Naive thymus-derived CD8-positive, alpha-beta T cell (primary cell): ENCODE measurements around the gene BABAM2. TPM values are rescaled to one million over a fixed set of nuclear protein-coding genes. Genes with fewer than 3 reads are reported as not detected.
A peak's percentile ranks its signal among the peaks of the same experiment; 100 is the strongest.
"Not testable (repeated sequence)": the region's sequence is repeated elsewhere in the genome, so short reads cannot be mapped to it uniquely, and the experiment has no call there.

ENCODE experiments used
- ATAC-seq, 2 donors: fragments of 150-1000 bp; cut with Tn5 transposase in 1 of 2; sonication (Bioruptor Pico), chemical (Tn5 transposase) in 1 of 2; 1 replicate in 1 of 2; 2 replicates in 1 of 2; pipeline ENCODE4 v1.10.0; 2021; ENCODE audit warnings: mild to moderate bottlenecking in 2 of 2, moderate library complexity in 2 of 2
- POLR2A ChIA-PET: fragments of 350-600 bp; sonication (Branson Sonifier 250); formaldehyde crosslinking; loops from one replicate; lab custom pipeline; 2021; ENCODE audit warnings: antibody characterized with exemption; lab: Charles Lee
- DNase-seq, 10 donors: peaks; one replicate each; pipeline versions ENCODE4 v3.0.0 to v3.0.0-alpha.2; 2020 to 2022
- H3K27ac Mint-ChIP-seq, 10 donors: one replicate each; pipeline ENCODE4 v1.8.0; 2020 to 2022; ENCODE audit warnings: mild to moderate bottlenecking in 10 of 10, mixed read lengths in 10 of 10, moderate library complexity in 4 of 10, inconsistent platforms in 1 of 10
- H3K27me3 Mint-ChIP-seq, 5 donors: one replicate each; pipeline ENCODE4 v1.8.0; 2021 to 2022; ENCODE audit warnings: mixed read lengths in 5 of 5
- H3K36me3 Mint-ChIP-seq, 3 donors: one replicate each; pipeline ENCODE4 v1.8.0; 2020 to 2022; ENCODE audit warnings: mixed read lengths in 3 of 3, mild to moderate bottlenecking in 2 of 3, inconsistent platforms in 1 of 3
- H3K4me1 Mint-ChIP-seq, 4 donors: one replicate each; pipeline ENCODE4 v1.8.0; 2021 to 2022; ENCODE audit warnings: mixed read lengths in 4 of 4
- H3K4me3 Mint-ChIP-seq, 10 donors: one replicate each; pipeline ENCODE4 v1.8.0; 2020 to 2022; ENCODE audit warnings: mild to moderate bottlenecking in 10 of 10, mixed read lengths in 10 of 10, moderate library complexity in 6 of 10, inconsistent platforms in 1 of 10
- H3K9me3 Mint-ChIP-seq, 9 donors: one replicate each; pipeline ENCODE4 v1.8.0; 2020 to 2022; ENCODE audit warnings: mixed read lengths in 9 of 9, mild to moderate bottlenecking in 3 of 9, inconsistent platforms in 1 of 9, moderate library complexity in 1 of 9
- polyA plus RNA-seq, 3 donors: library from polyadenylated mRNA; unstranded; fragments of 300-500 nt; fragmentation: Illumina TruSeq; gene quantifications; one replicate each; pipeline ENCODE4 v1.2.3, GENCODE V29; 2021
- total RNA-seq, 8 experiments: library from RNA in 2 of 8; stranded (reverse) in 2 of 8; gene quantifications; one replicate each; pipeline ENCODE4 v1.2.3 and lab custom pipeline; 2021 to 2026

BABAM2 gene
- total and polyA plus RNA-seq, 5 experiments from 2014 or later, result 29.6 to 60.2 (median 50.5) TPM

DNA sequence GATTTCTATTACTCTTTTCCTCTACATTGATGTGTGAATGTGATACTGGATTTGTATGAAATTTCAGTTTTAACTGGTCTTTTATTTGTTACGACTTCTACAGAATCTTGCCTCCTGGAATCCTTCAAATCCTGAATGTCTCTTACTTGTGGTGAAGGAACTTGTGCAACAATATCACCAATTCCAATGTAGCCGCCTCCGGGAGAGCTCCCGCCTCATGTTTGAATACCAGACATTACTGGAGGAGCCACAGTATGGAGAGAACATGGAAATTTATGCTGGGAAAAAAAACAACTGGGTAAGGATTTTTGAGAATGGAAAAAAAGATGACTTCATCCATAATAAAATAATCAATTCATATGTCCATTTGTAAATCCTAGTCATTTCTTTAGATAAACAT lies 134.6 kb downstream of the BABAM2 start:
- no peak for ATAC-seq
- H3K27me3 Mint-ChIP-seq, result no peaks in the 10 kb centered on the region
- no peak overlapping the region for H3K27ac Mint-ChIP-seq
- peaks cover 0 to 5% (median 0%) of the 10 kb centered on the region in 4 donors for H3K4me1 Mint-ChIP-seq
- no peak for DNase-seq
- peaks cover 0 to 4% (median 0%) of the 10 kb centered on the region in 9 donors for H3K9me3 Mint-ChIP-seq
- peaks cover 28 to 48% (median 38%) of the 10 kb centered on the region in 3 donors for H3K36me3 Mint-ChIP-seq
- no peak overlapping the region for H3K4me3 Mint-ChIP-seq
- POLR2A ChIA-PET, result no interaction called here

DNA sequence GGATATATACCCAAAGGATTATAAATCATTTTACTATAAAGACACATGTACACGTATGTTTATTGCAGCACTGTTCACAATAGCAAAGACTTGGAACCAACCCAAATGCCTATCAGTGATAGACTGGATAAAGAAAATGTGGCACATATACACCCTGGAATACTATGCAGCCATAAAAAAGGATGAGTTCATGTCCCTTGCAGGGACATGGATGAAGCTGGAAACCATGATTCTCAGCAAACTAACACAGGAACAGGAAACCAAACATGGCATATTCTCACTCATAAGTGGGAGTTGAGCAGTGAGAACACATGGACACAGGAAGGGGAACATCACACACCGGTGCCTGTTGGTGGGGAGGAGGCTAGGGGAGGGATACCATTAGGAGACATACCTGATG lies 135.7 kb downstream of the BABAM2 start:
- ATAC-seq, DNase-seq, H3K27ac Mint-ChIP-seq, H3K9me3 Mint-ChIP-seq, POLR2A ChIA-PET, H3K4me1 Mint-ChIP-seq, H3K27me3 Mint-ChIP-seq, H3K4me3 Mint-ChIP-seq: not testable (repeated sequence)
- H3K36me3 Mint-ChIP-seq, result peaks cover 28 to 55% (median 36%) of the 10 kb centered on the region in 3 donors

DNA sequence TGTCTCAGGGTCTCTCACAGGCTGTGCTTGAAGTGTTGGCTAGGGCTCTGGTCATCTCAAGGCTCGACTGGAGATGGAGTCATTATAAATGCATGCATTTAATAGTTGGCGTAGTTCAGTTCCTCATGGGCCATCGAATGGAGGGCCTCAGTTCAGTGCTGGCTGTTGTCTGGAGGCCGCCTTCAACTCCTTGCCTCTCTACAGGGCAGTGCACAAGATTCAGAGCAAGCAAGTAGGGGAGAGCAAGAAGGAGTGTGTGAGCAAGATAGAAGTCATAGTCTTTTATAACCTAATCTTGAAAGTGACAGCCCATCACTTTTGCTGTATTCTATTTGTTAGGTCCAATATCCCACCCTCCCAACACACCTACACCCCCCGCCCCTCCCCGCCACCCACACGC lies 137.5 kb downstream of the BABAM2 start:
- DNase-seq, result no peak
- Mint-ChIP-seq H3K27me3 (no peaks in the 10 kb centered on the region), H3K27ac (peak overlapping the region in 1 of 10 donors; percentile 12), H3K9me3 (peaks cover 0 to 4% (median 0%) of the 10 kb centered on the region in 9 donors), H3K4me3 (no peak overlapping the region), H3K36me3 (peaks cover 28 to 52% (median 39%) of the 10 kb centered on the region in 3 donors), H3K4me1 (no peaks in the 10 kb centered on the region)
- POLR2A ChIA-PET, result no interaction called here
- ATAC-seq, result no peak

DNA sequence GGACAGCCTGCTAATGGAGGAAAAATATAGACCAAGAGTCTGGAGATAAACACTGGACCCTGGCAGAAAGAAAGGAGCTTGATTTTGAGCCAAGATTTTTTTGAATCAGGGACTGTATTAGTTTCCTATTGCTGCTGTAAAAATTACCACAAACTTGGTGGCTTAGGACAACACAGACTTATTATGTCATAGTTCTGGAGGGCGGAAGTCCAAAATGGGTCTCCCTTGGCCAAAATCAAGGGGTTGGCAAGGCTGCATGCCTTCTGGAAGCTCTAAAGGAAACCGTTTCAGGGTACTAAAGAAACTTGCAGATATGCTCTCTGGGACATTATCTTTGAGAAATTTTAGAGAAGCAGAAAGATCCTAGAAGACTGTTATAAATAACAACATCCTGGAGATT lies 140.1 kb downstream of the BABAM2 start:
- POLR2A ChIA-PET, result no interaction called here
- no peak for DNase-seq
- Mint-ChIP-seq H3K27me3 (no peaks in the 10 kb centered on the region), H3K4me3 (no peak overlapping the region), H3K36me3 (peaks cover 21 to 34% (median 32%) of the 10 kb centered on the region in 3 donors), H3K4me1 (peaks cover 0 to 6% (median 2%) of the 10 kb centered on the region in 4 donors), H3K9me3 (peaks cover 0 to 4% (median 0%) of the 10 kb centered on the region in 9 donors), H3K27ac (no peak overlapping the region)
- no peak for ATAC-seq

DNA sequence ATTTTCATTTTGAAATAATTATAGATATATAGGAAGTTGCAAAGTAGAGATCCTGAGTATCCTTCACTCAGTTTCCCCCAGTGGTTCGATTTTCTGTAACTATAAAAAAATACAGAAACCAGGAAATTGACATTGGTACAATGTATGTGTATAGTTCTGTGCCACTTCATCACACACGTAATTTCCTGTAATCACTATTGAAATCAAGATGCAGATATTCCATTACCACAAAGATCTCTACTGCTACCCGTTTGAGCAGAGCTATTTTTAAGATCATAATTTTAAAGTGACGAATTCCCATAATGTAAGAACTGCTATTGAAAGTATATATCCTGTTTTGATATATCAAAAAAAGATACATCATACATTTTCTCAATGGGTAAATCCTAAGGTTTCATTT lies 142.3 kb downstream of the BABAM2 start:
- no peaks in the 10 kb centered on the region for H3K27me3 Mint-ChIP-seq
- H3K36me3 Mint-ChIP-seq, result peaks cover 2 to 21% (median 14%) of the 10 kb centered on the region in 3 donors
- no peak for DNase-seq
- no peak for ATAC-seq
- POLR2A ChIA-PET, result no interaction called here
- H3K4me1 Mint-ChIP-seq, result peaks cover 0 to 6% (median 2%) of the 10 kb centered on the region in 4 donors
- no peak overlapping the region for H3K27ac Mint-ChIP-seq
- H3K4me3 Mint-ChIP-seq, result no peak overlapping the region
- H3K9me3 Mint-ChIP-seq, result no peaks in the 10 kb centered on the region

DNA sequence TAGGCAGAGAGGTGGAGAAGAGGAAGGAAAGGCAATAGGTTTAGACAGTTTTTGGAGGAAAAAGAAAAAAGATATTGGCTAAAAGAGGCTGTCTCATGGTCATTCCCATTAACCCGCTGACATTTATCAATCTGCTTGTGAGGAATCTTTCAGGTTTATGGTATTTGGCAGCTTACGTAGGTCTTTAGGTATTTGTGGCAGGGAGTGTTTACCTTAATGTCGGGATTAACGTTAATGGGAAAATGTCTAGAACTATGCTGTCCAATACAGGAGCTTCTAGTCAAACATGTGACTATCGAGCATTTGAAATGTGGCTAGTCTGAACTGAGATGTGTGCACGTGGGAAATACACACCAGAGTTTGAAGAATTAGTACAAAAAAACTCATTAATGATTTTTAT lies 144.2 kb downstream of the BABAM2 start:
- no peak for ATAC-seq
- Mint-ChIP-seq H3K27ac (no peak overlapping the region), H3K27me3 (no peaks in the 10 kb centered on the region), H3K36me3 (peaks cover 0 to 12% (median 2%) of the 10 kb centered on the region in 3 donors), H3K9me3 (no peaks in the 10 kb centered on the region), H3K4me3 (no peak overlapping the region), H3K4me1 (peaks cover 7 to 16% (median 11%) of the 10 kb centered on the region in 4 donors)
- POLR2A ChIA-PET, result no interaction called here
- DNase-seq, result no peak

DNA sequence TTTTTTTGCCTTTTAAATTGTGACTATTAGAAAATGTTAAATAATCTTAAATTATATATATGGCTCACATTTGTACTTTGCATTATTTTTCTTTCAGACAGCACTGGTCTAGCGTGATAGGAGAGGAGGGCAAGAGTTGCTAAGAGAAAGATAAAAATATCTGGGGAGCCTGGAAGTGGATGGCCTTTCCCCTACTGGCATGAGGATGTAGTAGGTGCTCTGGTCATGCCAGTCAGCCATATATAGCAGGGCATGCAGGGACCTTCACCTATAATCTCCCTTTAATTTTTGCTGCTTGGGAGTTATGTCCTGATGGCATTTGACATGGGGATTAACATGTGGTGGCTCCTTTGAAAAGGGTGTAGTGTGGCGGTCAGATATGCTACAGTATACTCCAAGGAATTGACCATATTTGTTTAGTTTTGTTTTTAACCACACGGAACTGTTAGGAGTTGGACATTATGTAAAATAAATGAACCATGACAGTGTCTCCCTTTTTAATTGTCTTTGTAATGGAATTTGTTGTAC lies 144.7 kb downstream of the BABAM2 start:
- no peak overlapping the region for H3K4me3 Mint-ChIP-seq
- ATAC-seq, result no peak
- POLR2A ChIA-PET, result no interaction called here
- peaks cover 7 to 16% (median 12%) of the 10 kb centered on the region in 4 donors for H3K4me1 Mint-ChIP-seq
- no peak for DNase-seq
- peaks cover 0 to 12% (median 2%) of the 10 kb centered on the region in 3 donors for H3K36me3 Mint-ChIP-seq
- H3K9me3 Mint-ChIP-seq, result no peaks in the 10 kb centered on the region
- H3K27me3 Mint-ChIP-seq, result no peaks in the 10 kb centered on the region
- no peak overlapping the region for H3K27ac Mint-ChIP-seq

DNA sequence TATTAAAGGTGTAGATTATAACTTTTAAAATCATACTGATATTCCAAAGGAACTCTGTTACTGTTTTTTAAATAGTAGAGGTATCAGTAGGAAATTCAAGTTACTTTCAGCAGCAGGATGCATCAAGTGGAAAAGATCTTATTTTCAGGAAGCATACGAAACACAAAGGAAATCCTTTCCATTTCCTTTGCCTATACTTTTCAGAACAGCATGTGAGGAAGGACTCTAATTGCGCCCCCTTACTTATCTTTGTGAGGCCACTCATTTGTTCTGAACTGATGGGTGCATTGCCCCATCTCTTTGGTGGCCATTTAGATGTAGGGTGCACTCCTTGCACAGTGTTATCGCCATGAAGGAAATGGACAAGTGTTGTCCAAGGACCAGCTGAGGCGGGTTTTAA lies 145.3 kb downstream of the BABAM2 start:
- ATAC-seq, result no peak
- Mint-ChIP-seq H3K9me3 (no peaks in the 10 kb centered on the region), H3K27me3 (no peaks in the 10 kb centered on the region), H3K36me3 (peaks cover 0 to 8% (median 4%) of the 10 kb centered on the region in 3 donors), H3K4me1 (peaks cover 7 to 16% (median 12%) of the 10 kb centered on the region in 4 donors), H3K4me3 (no peak overlapping the region), H3K27ac (no peak overlapping the region)
- POLR2A ChIA-PET, result no interaction called here
- DNase-seq, result no peak

DNA sequence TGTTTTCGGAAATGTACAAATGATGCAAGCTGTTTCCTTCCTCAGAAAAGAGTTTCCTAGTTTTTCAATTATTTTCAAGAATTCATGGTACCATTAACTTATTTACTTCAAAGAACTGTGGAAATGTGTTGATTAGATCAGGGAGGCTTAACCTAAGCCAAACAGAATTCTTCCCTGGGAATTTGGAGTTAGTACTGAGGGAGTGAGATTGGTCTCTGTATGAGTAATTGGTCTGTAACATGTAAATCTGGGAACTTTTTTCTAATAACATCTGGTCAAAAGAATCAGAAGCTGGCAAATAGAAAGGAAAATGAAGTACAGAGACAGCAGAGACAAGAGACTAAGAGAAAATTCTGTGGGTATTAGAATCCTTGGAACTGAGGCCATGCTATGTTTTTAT lies 145.8 kb downstream of the BABAM2 start:
- no peaks in the 10 kb centered on the region for H3K27me3 Mint-ChIP-seq
- no peak for DNase-seq
- POLR2A ChIA-PET, result no interaction called here
- H3K36me3 Mint-ChIP-seq, result peaks cover 0 to 7% (median 4%) of the 10 kb centered on the region in 3 donors
- no peak for ATAC-seq
- H3K4me3 Mint-ChIP-seq, result no peak overlapping the region
- peaks cover 7 to 16% (median 12%) of the 10 kb centered on the region in 4 donors for H3K4me1 Mint-ChIP-seq
- H3K9me3 Mint-ChIP-seq, result no peaks in the 10 kb centered on the region
- no peak overlapping the region for H3K27ac Mint-ChIP-seq

DNA sequence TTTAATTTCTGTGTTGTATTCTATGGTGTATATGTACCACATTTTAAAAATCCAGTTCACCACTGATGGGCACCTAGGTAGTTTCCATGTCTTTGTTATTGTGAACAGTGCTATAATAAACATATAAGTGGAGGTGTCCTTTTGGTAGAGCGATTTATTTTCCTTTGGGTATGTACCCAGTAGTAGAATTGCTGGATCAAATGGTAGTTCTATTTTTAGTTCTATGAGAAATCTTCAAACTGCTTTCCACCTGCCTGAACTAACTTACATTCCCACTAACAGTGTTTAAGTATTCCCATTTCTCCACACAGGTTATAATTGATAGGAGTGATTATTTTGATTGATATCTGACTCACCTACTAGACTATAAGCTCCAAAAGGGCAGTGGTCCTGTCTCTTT lies 148.2 kb downstream of the BABAM2 start:
- DNase-seq (no peak), ATAC-seq (no peak)
- Mint-ChIP-seq H3K36me3 (peaks cover 0 to 11% (median 7%) of the 10 kb centered on the region in 3 donors), H3K27ac (peak overlapping the region in 4 of 10 donors; percentile 4 to 27 (median 8)), H3K9me3 (no peaks in the 10 kb centered on the region), H3K27me3 (no peaks in the 10 kb centered on the region), H3K4me1 (peaks cover 10 to 16% (median 12%) of the 10 kb centered on the region in 4 donors), H3K4me3 (no peak overlapping the region)
- POLR2A ChIA-PET, result no interaction called here

DNA sequence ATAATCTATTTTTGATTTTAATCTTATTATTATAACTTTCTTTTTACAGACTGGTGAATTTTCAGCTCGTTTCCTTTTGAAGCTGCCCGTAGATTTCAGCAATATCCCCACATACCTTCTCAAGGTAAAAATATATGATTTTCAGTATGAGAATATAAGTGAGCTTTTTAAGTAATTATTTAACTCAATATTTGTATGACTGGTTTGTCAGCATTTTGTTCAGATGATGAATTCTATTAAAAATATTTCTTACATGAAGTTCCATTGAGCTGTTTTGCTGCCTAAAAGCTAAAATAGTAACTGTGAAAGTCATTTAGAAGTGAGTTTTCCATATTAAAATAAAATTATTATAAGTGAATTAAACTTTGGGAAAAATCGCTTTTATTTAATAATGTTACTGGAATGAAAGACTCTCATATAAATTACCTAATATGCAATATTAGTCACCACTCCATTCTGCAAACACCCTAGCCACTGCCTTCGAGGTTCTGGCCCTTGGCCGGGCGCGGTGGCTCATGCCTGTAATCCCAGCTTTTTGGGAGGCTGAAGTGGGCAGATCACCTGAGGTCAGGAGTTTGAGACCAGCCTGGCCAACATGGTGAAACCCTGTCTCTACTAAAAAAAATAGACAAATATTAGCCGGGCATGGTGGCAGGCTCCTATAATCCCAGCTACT lies 155.3 kb downstream of the BABAM2 start:
- Mint-ChIP-seq H3K36me3 (peaks cover 0 to 29% (median 14%) of the 10 kb centered on the region in 3 donors), H3K27ac (no peak overlapping the region)

DNA sequence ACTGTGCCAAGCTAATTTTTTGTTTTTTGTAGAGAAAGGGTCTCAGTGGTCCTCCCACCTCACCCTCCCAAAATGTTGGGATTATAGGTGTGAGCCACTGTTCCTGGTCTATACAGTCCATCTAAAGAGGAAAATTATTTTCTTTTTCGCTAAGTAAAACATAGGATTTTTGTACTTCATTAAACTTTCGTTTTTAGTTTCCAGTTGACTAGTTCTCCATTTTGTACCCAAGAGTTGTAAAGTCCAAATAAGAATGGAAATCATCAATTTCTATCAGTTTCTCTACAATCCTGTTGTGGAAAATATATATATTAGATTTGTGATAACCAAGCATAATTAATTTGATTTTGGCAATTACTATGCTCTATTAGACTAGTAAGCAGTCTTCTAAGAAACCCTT lies 156.4 kb downstream of the BABAM2 start:
- POLR2A ChIA-PET, result no interaction called here
- Mint-ChIP-seq H3K4me1 (peaks cover 0 to 7% (median 0%) of the 10 kb centered on the region in 4 donors), H3K4me3 (no peak overlapping the region), H3K36me3 (peaks cover 0 to 34% (median 24%) of the 10 kb centered on the region in 3 donors), H3K27me3 (no peaks in the 10 kb centered on the region), H3K9me3 (no peaks in the 10 kb centered on the region), H3K27ac (no peak overlapping the region)
- ATAC-seq, result no peak
- no peak for DNase-seq

More for the DNA sequence above, 155.3 kb downstream of the BABAM2 start:
- Mint-ChIP-seq H3K4me3 (no peak overlapping the region), H3K27me3 (no peaks in the 10 kb centered on the region), H3K4me1 (peaks cover 0 to 4% (median 0%) of the 10 kb centered on the region in 4 donors), H3K9me3 (no peaks in the 10 kb centered on the region)
- no peak for ATAC-seq
- POLR2A ChIA-PET, result no interaction called here
- no peak for DNase-seq

DNA sequence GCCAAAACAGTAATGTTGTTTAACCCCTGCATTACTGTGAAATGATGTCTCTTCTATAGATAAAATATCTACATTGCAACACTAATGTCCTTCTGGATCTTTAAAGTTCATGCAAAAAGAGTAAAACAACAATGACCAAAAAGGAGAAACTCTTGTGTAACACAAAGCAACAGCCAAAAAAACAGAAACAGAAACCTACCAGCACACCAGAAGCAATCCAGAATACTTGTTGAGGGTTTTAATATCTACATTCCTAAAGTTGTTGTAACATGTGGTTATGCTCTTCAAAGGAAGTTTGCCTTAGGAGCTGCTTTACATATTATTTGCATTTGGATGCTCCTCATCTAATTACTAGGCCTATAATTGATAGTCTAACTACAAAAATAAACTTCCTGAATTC lies 157.2 kb downstream of the BABAM2 start:
- no peak overlapping the region for H3K27ac Mint-ChIP-seq
- POLR2A ChIA-PET, result no interaction called here
- DNase-seq (no peak), ATAC-seq (no peak)
- H3K4me3 Mint-ChIP-seq, result no peak overlapping the region
- H3K4me1 Mint-ChIP-seq, result peaks cover 0 to 7% (median 0%) of the 10 kb centered on the region in 4 donors
- no peaks in the 10 kb centered on the region for H3K9me3 Mint-ChIP-seq
- peaks cover 0 to 34% (median 22%) of the 10 kb centered on the region in 3 donors for H3K36me3 Mint-ChIP-seq
- no peaks in the 10 kb centered on the region for H3K27me3 Mint-ChIP-seq
